Esophagus squamous epithelium (tissue), 4 donors: ENCODE measurements around the gene SV2C.

ENCODE experiments used
- POLR2A ChIP-seq, 4 donors: fragments of 450-650 bp; IDR thresholded peaks; one replicate each; pipeline ENCODE4 v1.6.1; 2017; ENCODE audit warnings: antibody characterized with exemption in 4 of 4, mild to moderate bottlenecking in 4 of 4, moderate library complexity in 3 of 4
- TF ChIP-seq, protein P1 (sequence below), 6 experiments: fragments of 450-650 bp in 4 of 6; fragments of 200-600 bp in 2 of 6; sonication (generic) in 2 of 6; IDR thresholded peaks; one replicate each; pipeline ENCODE4 v1.5.1; 2016 to 2019; ENCODE audit warnings: antibody characterized with exemption in 6 of 6, mild to moderate bottlenecking in 4 of 6, moderate library complexity in 4 of 6

DNA sequence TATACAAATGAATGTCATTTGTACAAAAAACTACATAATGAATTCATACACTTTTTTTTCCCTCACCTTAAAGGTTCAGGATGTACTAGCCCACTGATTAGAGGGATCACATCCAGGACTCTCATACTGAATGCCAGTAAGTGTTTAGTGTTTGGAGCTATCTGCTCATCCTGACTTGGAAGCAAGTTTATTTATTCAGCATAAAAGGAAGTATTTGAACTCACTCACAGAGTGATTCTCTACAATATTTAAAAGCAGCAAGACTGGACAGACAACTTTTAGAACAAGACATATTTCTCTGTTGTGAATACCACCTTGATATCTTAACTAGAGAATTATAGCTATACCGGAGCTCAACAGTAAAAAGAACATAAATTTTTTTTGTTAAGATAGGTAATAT, 305.1 kb downstream of the SV2C start:
- TF ChIP-seq, protein P1, sequence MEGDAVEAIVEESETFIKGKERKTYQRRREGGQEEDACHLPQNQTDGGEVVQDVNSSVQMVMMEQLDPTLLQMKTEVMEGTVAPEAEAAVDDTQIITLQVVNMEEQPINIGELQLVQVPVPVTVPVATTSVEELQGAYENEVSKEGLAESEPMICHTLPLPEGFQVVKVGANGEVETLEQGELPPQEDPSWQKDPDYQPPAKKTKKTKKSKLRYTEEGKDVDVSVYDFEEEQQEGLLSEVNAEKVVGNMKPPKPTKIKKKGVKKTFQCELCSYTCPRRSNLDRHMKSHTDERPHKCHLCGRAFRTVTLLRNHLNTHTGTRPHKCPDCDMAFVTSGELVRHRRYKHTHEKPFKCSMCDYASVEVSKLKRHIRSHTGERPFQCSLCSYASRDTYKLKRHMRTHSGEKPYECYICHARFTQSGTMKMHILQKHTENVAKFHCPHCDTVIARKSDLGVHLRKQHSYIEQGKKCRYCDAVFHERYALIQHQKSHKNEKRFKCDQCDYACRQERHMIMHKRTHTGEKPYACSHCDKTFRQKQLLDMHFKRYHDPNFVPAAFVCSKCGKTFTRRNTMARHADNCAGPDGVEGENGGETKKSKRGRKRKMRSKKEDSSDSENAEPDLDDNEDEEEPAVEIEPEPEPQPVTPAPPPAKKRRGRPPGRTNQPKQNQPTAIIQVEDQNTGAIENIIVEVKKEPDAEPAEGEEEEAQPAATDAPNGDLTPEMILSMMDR (IDR thresholded peaks at IDR 0.05), result no peak
- no peak for TF ChIP-seq POLR2A (IDR thresholded peaks at IDR 0.05)
